HG02623 (cell line): ENCODE data around the gene DNAL4.

Experiments used
- ATAC-seq: cut with Tn5 transposase; IDR thresholded peaks from one replicate; pipeline ENCODE4 v1.9.1; 2021; ENCODE audit warnings: moderate library complexity; ENCODE audit not compliant: unreplicated experiment

DNAL4 gene

GRCh38 chr22:38760477-38761201, 33.3 kb downstream of the DNAL4 start:
- ATAC-seq, result no peak

GRCh38 chr22:38759005-38759404, 34.9 kb downstream of the DNAL4 start:
- no peak for ATAC-seq

- ATAC-seq, result no peak
Measured at GRCh38 chr22:38758276-38758945, 35.5 kb downstream of the DNAL4 start.

GRCh38 chr22:38757464-38757757, 36.5 kb downstream of the DNAL4 start:
- no peak for ATAC-seq

GRCh38 chr22:38756711-38757463, 37.1 kb downstream of the DNAL4 start:
- no peak for ATAC-seq

- peak; percentile 50 for ATAC-seq
Measured at GRCh38 chr22:38755911-38756532, 37.9 kb downstream of the DNAL4 start, which contains the start of gene SUN2. TSS of gene SUN2 (minus strand) at chr22:38755998. CDS start at chr22:38752628, 3,370 bp downstream.

GRCh38 chr22:38755155-38755910, 38.6 kb downstream of the DNAL4 start:
- ATAC-seq, result peak; percentile 22

GRCh38 chr22:38754751-38755154, 39.2 kb downstream of the DNAL4 start:
- ATAC-seq, result no peak

GRCh38 chr22:38753948-38754750, 39.8 kb downstream of the DNAL4 start:
- no peak for ATAC-seq

GRCh38 chr22:38751422-38752346, 42.3 kb downstream of the DNAL4 start:
- ATAC-seq, result peak; percentile 31

GRCh38 chr22:38751066-38751421, 42.9 kb downstream of the DNAL4 start:
- ATAC-seq, result no peak

- no peak for ATAC-seq
Measured at GRCh38 chr22:38750638-38751037, 43.3 kb downstream of the DNAL4 start.

- no peak for ATAC-seq
Measured at GRCh38 chr22:38750104-38750503, 43.8 kb downstream of the DNAL4 start.

GRCh38 chr22:38748487-38749136, 45.3 kb downstream of the DNAL4 start:
- no peak for ATAC-seq

- ATAC-seq, result no peak
Measured at GRCh38 chr22:38745676-38746460, 48.1 kb downstream of the DNAL4 start.

GRCh38 chr22:38744981-38745380, 49.0 kb downstream of the DNAL4 start:
- no peak for ATAC-seq

GRCh38 chr22:38742176-38742942, 51.6 kb downstream of the DNAL4 start:
- no peak for ATAC-seq
